Globus pallidus (tissue), 1 donor: ENCODE results near the gene NTM.
A peak's percentile ranks its signal among the peaks of the same experiment; 100 is the strongest.

Experiments used
- DNase-seq: peaks from one replicate; pipeline ENCODE4 v3.0.0-alpha.2; 2015; ENCODE audit warnings: low spot score

NTM gene

GRCh38 chr11:132008226-132008625, 637.8 kb downstream of the NTM start:
- DNase-seq, result no peak

DNA sequence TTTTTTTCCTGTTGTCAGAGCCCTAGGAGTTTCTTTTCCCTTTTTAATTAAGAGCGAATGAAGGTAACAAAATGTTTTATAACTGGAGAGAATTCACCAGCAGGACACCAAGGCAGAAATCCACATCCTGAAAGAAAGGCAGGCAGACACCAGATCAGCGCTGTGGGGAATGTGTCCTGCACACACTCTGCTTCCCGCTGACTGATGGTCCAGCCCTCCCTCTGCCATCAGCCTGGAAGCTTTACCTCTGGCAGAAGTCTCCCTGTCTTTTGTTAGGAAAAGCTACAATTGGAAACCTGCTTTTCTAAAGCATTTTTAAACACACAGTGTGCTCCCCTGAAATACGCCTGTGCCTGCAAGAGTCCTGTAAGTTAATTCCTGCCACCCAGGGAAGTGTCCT, 638.5 kb downstream of the NTM start:
- no peak for DNase-seq

DNA sequence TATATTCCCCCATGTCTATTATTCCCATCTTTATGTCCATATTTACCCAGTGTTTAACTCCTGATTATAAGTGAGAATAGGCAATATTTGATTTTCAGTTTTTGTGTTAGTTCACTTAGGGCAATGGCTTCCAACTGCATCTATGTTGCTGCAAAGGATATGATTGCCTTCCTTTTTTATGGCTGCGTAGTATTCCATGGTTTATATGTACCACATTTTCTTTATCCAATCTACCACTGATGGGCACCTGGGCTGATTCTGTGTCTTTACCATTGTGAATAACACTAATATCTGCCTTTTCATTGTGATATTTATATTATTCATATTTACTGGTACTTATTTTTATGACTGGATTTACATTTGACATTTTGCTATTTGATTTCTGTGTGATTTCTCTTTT, 649.6 kb downstream of the NTM start:
- no peak for DNase-seq

- no peak for DNase-seq
These were observed 651.9 kb downstream of the NTM start for GRCh38 chr11:132022285-132022684.

- no peak for DNase-seq
These were observed 652.5 kb downstream of the NTM start for GRCh38 chr11:132022733-132023478.

DNA sequence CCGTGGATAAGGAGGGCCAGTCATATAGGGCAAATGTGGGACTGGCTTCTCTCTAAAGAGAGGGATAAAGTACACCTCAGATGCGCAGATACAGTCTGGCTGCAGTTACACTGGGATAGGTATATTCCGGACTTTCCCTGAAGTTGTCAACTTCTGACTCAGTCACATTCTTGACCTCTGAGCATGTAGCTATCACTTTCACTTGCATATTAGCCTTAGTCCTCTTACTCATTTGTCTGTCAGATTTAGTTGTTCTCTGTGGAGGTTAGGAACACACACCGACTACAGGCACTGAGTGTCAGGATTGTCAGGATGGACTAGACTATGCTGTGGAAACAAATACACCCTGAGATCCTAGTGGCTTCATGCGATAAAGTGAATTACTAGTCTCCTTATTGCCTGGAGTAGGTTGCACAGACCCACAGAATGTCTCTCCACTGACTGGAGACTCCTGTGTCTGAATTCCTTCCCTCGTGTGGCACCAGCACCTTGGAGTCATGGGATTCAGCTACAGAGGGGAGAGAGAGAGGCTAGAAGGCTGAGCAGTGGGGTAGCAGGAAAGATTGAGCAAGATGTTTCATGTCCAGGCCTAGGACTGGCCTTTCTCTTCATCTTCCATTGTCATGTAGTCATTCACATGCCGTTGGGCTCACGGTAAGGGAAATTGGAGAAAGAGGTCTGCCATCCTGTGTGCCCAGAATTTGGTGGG, 654.3 kb downstream of the NTM start:
- DNase-seq, result no peak

GRCh38 chr11:132026746-132027145, 656.3 kb downstream of the NTM start:
- DNase-seq, result no peak

GRCh38 chr11:132028380-132029240, 658.2 kb downstream of the NTM start:
- DNase-seq, result peak; percentile 54

GRCh38 chr11:132030896-132031295, 660.5 kb downstream of the NTM start:
- DNase-seq, result no peak

GRCh38 chr11:132032555-132032954, 662.1 kb downstream of the NTM start:
- DNase-seq, result no peak

DNA sequence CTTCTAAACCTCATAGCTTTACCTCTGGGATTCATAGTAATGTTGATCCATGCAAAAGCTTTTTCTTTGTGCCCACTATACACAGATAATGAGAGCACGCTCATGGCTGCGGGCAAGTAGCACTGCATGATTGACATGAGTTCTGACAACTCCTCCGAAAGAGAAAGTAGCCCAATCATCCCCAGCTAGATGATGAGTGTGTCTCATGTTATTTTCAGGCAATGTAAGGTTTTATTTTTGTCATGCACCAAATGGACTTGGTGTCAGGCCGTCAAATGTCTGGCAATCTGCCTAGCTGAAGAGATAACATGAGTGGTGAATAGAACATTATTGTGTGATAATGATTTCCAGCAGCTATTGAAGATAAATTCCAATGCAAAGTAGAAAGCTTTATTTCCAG, 662.6 kb downstream of the NTM start:
- no peak for DNase-seq

DNA sequence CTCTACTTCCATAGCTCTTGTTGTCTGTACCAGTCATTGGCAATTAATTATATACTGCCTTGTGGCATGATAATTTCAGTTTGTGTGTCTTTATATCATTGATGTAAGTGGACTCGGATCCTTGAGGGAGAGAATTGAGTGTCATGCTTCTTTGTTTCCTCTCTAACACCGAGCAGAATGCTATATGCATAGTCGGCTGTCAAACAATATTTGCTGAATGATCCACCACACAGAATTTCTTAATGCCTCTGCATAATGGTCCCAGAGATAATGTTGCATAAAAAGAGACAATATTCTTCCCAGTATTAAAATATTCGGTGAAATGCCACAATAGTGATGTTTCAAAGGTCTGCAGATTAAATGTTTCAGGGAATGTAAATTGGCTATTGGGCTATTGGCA, 664.8 kb downstream of the NTM start:
- DNase-seq, result no peak

DNA sequence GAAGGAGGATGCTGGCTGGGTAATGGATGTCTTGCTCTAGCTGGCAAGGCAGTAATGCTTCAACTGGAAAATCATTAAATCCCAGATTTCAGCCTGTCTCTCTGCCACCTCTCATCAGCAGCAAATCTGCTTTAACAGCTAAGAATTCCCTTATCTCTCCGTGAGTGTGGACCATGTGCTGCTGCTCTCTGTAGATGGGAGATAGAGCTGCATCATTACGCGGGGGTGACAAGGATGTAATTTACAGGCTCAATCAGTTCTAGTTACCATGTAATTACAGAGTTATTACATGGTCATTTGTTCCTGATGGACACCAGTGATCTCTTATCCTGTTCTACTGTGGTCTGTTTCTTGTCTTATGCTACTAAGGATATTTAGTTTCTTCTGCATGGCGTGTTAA, 665.4 kb downstream of the NTM start:
- DNase-seq, result no peak

- no peak for DNase-seq
These were observed 665.8 kb downstream of the NTM start for GRCh38 chr11:132036220-132036619.

DNA sequence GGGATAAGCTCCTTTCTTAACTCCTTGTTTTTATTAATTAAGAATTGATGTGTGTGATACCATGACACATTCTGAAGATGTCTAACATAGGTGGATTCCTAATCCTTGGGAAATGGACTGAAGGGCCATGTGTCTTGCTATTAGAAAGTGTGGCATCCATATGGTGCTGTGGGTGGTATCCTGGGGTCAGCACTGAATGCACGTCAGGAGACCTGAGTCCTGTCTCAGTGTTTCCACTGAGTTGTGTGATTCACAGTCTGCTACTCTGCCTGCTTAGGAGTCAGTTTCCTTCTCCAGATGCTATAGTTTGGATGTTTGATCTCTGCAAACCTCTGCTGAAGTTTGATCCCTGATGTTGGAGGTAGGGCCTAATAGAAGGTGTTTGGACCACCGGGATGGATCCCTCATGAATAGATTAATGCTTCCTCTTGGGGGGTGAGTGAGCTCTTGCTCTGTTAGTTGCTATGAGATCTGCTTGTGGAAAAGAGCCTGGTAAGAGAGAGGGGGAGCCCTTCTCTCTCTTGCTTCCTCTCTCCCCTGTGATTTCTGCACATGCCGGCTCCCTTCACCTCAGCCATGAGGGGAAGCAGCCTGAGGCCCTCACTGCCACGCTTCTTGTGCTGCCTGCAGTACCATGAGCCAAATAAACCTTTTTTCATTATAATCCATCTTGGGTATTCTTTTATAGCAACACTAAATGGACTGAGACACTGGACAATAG, 666.5 kb downstream of the NTM start:
- DNase-seq, result no peak

GRCh38 chr11:132037467-132037862, 667.0 kb downstream of the NTM start:
- no peak for DNase-seq

- DNase-seq, result no peak
These were observed 667.5 kb downstream of the NTM start for GRCh38 chr11:132037956-132038355.

GRCh38 chr11:132039521-132039920, 669.1 kb downstream of the NTM start:
- no peak for DNase-seq

GRCh38 chr11:132042296-132042695, 671.9 kb downstream of the NTM start:
- DNase-seq, result peak; percentile 74

DNA sequence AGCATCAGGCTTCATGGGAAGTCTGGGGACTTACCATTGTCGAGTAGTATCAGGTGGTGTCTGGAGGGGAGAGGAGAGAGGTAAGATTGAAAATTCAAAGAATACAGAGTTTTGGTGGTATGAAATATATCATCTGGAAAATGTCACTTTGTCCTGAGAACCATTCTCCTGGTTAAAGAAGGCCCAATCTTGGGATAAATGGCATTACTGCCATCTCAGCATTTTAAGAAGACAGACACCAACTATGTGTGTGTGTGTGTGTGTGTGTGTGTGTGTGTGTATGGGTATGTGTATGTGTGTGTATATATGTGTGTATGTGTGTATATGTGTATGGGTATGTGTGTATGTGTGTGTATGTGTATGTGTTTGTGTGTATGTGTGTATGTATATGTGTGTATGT, 673.3 kb downstream of the NTM start:
- no peak for DNase-seq

DNA sequence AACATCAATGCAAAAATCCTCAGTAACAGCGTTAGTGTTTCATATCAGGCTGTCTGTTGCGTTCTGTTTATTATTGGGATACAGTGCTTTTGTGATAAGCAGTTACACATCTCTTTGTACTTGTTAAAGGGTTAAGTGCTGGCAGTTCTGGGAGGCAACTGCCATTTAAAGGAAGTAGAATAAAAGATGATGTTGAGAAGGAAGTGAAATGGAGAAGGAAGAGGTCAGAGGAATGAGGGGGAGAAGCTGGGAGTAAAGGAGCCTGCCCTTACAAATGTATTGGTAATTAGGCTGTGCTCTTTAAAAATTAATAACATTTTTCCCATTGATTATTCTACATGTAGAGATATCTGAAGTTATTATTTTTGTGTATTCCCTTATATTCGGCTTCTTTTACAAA, 674.7 kb downstream of the NTM start:
- DNase-seq, result no peak

GRCh38 chr11:132046288-132046865, 676.0 kb downstream of the NTM start:
- no peak for DNase-seq
